M059J (cell line): ENCODE results near the gene SETD1B. TPM values are rescaled to one million over a fixed set of nuclear protein-coding genes. Genes with fewer than 3 reads are reported as not detected.

Experiments used
- DNase-seq: peaks from one replicate; pipeline ENCODE4 v3.0.0-alpha.2; 2012; ENCODE audit warnings: low read depth
- total RNA-seq: library from RNA; depleted of rRNA; stranded (reverse); fragments of >200 nt; shearing (Covaris generic); gene quantifications from 2 replicates; pipeline ENCODE4 v1.2.3, GENCODE V29; 2014

Gene SETD1B
- total RNA-seq, 1 experiment from 2014 or later: 3.9 TPM

- DNase-seq: no peak
These were observed 4.0 kb downstream of the SETD1B start for GRCh38 chr12:121807642-121808347.

GRCh38 chr12:121808623-121809022, 4.8 kb downstream of the SETD1B start:
- no peak for DNase-seq

GRCh38 chr12:121809712-121810116, 5.9 kb downstream of the SETD1B start:
- DNase-seq: no peak

- DNase-seq: no peak
These were observed 6.5 kb downstream of the SETD1B start for GRCh38 chr12:121810234-121810817.

- no peak for DNase-seq
These were observed 7.1 kb downstream of the SETD1B start for GRCh38 chr12:121810833-121811433.

GRCh38 chr12:121811434-121812319, 7.9 kb downstream of the SETD1B start:
- peak; percentile 79 for DNase-seq

GRCh38 chr12:121812320-121812871, 8.6 kb downstream of the SETD1B start:
- DNase-seq: no peak

- DNase-seq: no peak
These were observed 9.4 kb downstream of the SETD1B start for GRCh38 chr12:121812921-121813896.

- DNase-seq: no peak
These were observed 10.1 kb downstream of the SETD1B start for GRCh38 chr12:121813951-121814350.

GRCh38 chr12:121814429-121815119, 10.8 kb downstream of the SETD1B start:
- no peak for DNase-seq

GRCh38 chr12:121815263-121815662, 11.5 kb downstream of the SETD1B start:
- DNase-seq: no peak

GRCh38 chr12:121816925-121817647, 13.3 kb downstream of the SETD1B start:
- DNase-seq: no peak

- DNase-seq: no peak
These were observed 13.8 kb downstream of the SETD1B start for GRCh38 chr12:121817648-121818043.

GRCh38 chr12:121819212-121819949, 15.6 kb downstream of the SETD1B start:
- DNase-seq: no peak

- no peak for DNase-seq
These were observed 16.2 kb downstream of the SETD1B start for GRCh38 chr12:121820056-121820455.

- no peak for DNase-seq
These were observed 18.7 kb downstream of the SETD1B start for GRCh38 chr12:121822393-121823100.

- DNase-seq: no peak
These were observed 19.4 kb downstream of the SETD1B start for GRCh38 chr12:121823101-121823726.

- no peak for DNase-seq
These were observed 19.9 kb downstream of the SETD1B start for GRCh38 chr12:121823727-121824115.
